MM.1S (cell line): ENCODE measurements around the gene TNK2.
"Not testable (repeated sequence)": the region's sequence is repeated elsewhere in the genome, so short reads cannot be mapped to it uniquely, and the experiment has no call there.

Experiments
- CTCF ChIP-seq: fragments of 300-600 bp; sonication (generic); IDR thresholded peaks from 2 replicates; pipeline ENCODE4 v1.5.1; 2016; ENCODE audit warnings: antibody characterized with exemption, low read length, mixed read lengths
- EZH2 ChIP-seq: fragments of 300-600 bp; sonication (generic); optimal IDR thresholded peaks from 2 replicates; pipeline ENCODE3; 2017; ENCODE audit warnings: low read depth, mild to moderate bottlenecking, antibody characterized with exemption, low read length, mixed read lengths

- TF ChIP-seq CTCF, EZH2: not testable (repeated sequence)
Measured at GRCh38 chr3:195954052-195954751, 45.9 kb upstream of the TNK2 start.
